IPS DF 19.7 (cell line): ENCODE results near the gene USP16.
"Not testable (repeated sequence)": the region's sequence is repeated elsewhere in the genome, so short reads cannot be mapped to it uniquely, and the experiment has no call there.

ENCODE experiments used
- DNase-seq: peaks from one replicate; pipeline ENCODE4 v3.0.0-alpha.2; 2013; ENCODE audit warnings: low read depth, low spot score

USP16 gene

GRCh38 chr21:29033301-29033700 is 8.8 kb downstream of the USP16 start:
- DNase-seq = no peak

GRCh38 chr21:29033871-29034270 is 9.4 kb downstream of the USP16 start:
- no peak for DNase-seq

- no peak for DNase-seq
Observed at GRCh38 chr21:29034678-29035077, 10.2 kb downstream of the USP16 start.

GRCh38 chr21:29052224-29052623 is 27.8 kb downstream of the USP16 start:
- DNase-seq = no peak

GRCh38 chr21:29053011-29053553 is 28.6 kb downstream of the USP16 start:
- no peak for DNase-seq

GRCh38 chr21:29053656-29054055 is 29.2 kb downstream of the USP16 start:
- DNase-seq = no peak

- DNase-seq = no peak
Observed at GRCh38 chr21:29055080-29055479, 30.6 kb downstream of the USP16 start.

- no peak for DNase-seq
Observed at GRCh38 chr21:29056005-29056404, 31.5 kb downstream of the USP16 start.

GRCh38 chr21:29056538-29057050 is 32.1 kb downstream of the USP16 start:
- DNase-seq = no peak

- no peak for DNase-seq
Observed at GRCh38 chr21:29064850-29065481, 40.5 kb downstream of the USP16 start.

GRCh38 chr21:29072873-29073221 is 48.4 kb downstream of the USP16 start:
- DNase-seq = no peak

- peak; percentile 96 for DNase-seq
Observed at GRCh38 chr21:29073222-29074006, 48.9 kb downstream of the USP16 start, which contains the start of gene CCT8. Gene CCT8, minus strand, starts transcription at chr21:29073648. Its CDS starts 58 bp downstream, at chr21:29073590.

- no peak for DNase-seq
Observed at GRCh38 chr21:29074007-29074376, 49.5 kb downstream of the USP16 start.

GRCh38 chr21:29074783-29075182 is 50.3 kb downstream of the USP16 start:
- DNase-seq = no peak

- DNase-seq = no peak
Observed at GRCh38 chr21:29075706-29076466, 51.4 kb downstream of the USP16 start.

- DNase-seq = not testable (repeated sequence)
Observed at GRCh38 chr21:29076731-29077640, 52.5 kb downstream of the USP16 start.

- DNase-seq = no peak
Observed at GRCh38 chr21:29077651-29078090, 53.2 kb downstream of the USP16 start.

GRCh38 chr21:29078869-29079767 is 54.6 kb downstream of the USP16 start:
- DNase-seq = no peak

- no peak for DNase-seq
Observed at GRCh38 chr21:29080454-29080941, 56.0 kb downstream of the USP16 start.
